ENCODE measurements around the gene PAQR9. TPM values are rescaled to one million over a fixed set of nuclear protein-coding genes. Genes with fewer than 3 reads are reported as not detected.

Gene PAQR9
- total RNA-seq, 1 experiment from 2014 or later: not detected

DNA sequence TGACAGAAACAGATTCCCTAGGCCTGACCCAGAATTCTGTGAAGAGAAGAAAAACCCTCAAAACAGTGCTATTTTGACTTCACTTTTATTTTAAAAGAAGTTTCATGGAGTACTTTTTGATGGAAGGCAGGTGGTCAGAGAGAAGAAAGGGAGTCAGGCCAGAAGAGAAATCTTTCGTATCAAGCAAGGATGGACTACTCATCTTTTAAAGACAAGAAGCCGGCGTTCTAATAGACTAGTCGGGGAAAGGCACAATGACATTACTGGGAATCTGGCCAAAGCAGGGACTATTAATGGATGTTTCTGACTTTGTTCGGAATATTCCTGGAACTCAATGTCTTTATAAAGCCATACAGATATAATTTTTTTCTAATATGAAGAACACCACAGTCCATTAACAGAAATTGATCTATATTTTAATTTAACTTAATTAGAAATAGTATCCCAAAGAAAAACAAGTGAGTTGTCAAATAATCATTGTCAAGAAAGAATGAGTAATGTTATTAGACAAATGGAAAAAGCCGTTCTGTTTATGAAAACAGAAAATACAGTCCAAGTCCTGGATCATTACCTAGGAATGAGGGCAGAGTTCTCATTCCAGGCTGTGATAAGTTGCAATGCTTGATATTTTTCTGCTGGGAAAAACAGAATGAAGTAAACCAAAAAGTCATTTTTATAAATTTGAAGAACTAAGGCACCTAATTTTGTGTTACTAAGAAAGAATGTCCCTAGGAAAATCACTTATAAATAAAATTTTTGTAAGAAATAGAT, 50.9 kb downstream of the PAQR9 start:
- Histone ChIP-seq H3K4me3 (ENCODE audit: low read depth, low read length) (no peak overlapping the region), H3K9me3 (no peaks in the 10 kb centered on the region), H3K36me3 (ENCODE audit: control insufficient read depth, insufficient read depth, low read length) (no peaks in the 10 kb centered on the region), H3K27me3 (replicated peaks; ENCODE audit: control insufficient read depth, insufficient read depth, low read length) (no peaks in the 10 kb centered on the region), H3K4me1 (no peaks in the 10 kb centered on the region)
- no TSS peak for BruUV-seq (replicated peaks)
- Mint-ChIP-seq H3K27me3 (ENCODE audit: insufficient read depth, unreplicated experiment) (peaks cover 17% of the 10 kb centered on the region), H3K9me3 (ENCODE audit: unreplicated experiment) (no peaks in the 10 kb centered on the region), H3K4me3 (ENCODE audit: unreplicated experiment) (no peak overlapping the region), H3K36me3 (ENCODE audit: insufficient read depth, unreplicated experiment) (no peaks in the 10 kb centered on the region), H3K4me1 (ENCODE audit: low read depth, unreplicated experiment) (no peaks in the 10 kb centered on the region), H3K27ac (ENCODE audit: unreplicated experiment) (no peak overlapping the region)
- DNase-seq: no peak
- TF ChIP-seq, protein P1, sequence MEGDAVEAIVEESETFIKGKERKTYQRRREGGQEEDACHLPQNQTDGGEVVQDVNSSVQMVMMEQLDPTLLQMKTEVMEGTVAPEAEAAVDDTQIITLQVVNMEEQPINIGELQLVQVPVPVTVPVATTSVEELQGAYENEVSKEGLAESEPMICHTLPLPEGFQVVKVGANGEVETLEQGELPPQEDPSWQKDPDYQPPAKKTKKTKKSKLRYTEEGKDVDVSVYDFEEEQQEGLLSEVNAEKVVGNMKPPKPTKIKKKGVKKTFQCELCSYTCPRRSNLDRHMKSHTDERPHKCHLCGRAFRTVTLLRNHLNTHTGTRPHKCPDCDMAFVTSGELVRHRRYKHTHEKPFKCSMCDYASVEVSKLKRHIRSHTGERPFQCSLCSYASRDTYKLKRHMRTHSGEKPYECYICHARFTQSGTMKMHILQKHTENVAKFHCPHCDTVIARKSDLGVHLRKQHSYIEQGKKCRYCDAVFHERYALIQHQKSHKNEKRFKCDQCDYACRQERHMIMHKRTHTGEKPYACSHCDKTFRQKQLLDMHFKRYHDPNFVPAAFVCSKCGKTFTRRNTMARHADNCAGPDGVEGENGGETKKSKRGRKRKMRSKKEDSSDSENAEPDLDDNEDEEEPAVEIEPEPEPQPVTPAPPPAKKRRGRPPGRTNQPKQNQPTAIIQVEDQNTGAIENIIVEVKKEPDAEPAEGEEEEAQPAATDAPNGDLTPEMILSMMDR (IDR thresholded peaks at IDR 0.05; ENCODE audit: insufficient read depth in 1 of 2, low read depth in 1 of 2, low read length in 1 of 2, severe bottlenecking in 1 of 2, unreplicated experiment in 1 of 2): no peak
- CTCF ChIA-PET: no interaction called here
- POLR2A ChIA-PET: no interaction called here
- intact Hi-C loops (cut with micrococcal nuclease; ENCODE audit: unreplicated experiment): no loop called here

Other genes with a start within 250 kb of the PAQR9 start
- gene TRPC1, start 239.6 kb downstream of the PAQR9 start, total RNA-seq (2022): 7.9 and 8.3 TPM in 2 replicates
- gene PCOLCE2, start 74.6 kb downstream of the PAQR9 start, total RNA-seq (2022): 0.34 and 1.1 TPM in 2 replicates
- 125 and 131 TPM in 2 replicates for gene U2SURP, start 37.9 kb upstream of the PAQR9 start, total RNA-seq (2022)
- gene CHST2, start 156.1 kb upstream of the PAQR9 start, total RNA-seq (2022): not detected in 2 replicates

Data from Caco-2 (cell line).